ENCODE measurements around the gene FTSJ3. TPM values are rescaled to one million over a fixed set of nuclear protein-coding genes. Genes with fewer than 3 reads are reported as not detected.

Gene FTSJ3
- total and polyA plus RNA-seq, 9 donors = 21.3 to 47.0 (median 34.7) TPM

GRCh38 chr17:63775420-63775819 lies 52.0 kb downstream of the FTSJ3 start:
- Histone ChIP-seq H3K27me3 (no peaks in the 10 kb centered on the region), H3K36me3 (no peaks in the 10 kb centered on the region), H3K9me3 (no peaks in the 10 kb centered on the region), H3K4me3 (peak overlapping the region; percentile 68), H3K4me1 (ENCODE audit: insufficient read depth) (peaks cover 3% of the 10 kb centered on the region), H3K27ac (no peak overlapping the region)
- 3 to 10% (median 4%) methylated on average over 8 of the region's 8 CpGs for WGBS, 3 donors
- TF ChIP-seq CTCF (IDR thresholded peaks at IDR 0.05) (no peak), POLR2A (IDR thresholded peaks at IDR 0.05) (no peak), EP300 (IDR thresholded peaks at IDR 0.05) (no peak)
- no peak for DNase-seq
- intact Hi-C loops (cut with DNase I) = loop anchor here in 1 of 4 donors (10.0 kb wide), 1 partner anchor 59 kb away; no protein-coding TSS in a partner anchor

- Histone ChIP-seq H3K27me3 (no peaks in the 10 kb centered on the region), H3K27ac (peak overlapping the region in 1 of 2 donors; percentile 96), H3K4me3 (peak overlapping the region; percentile 68), H3K9me3 (no peaks in the 10 kb centered on the region), H3K36me3 (no peaks in the 10 kb centered on the region), H3K4me1 (ENCODE audit: insufficient read depth) (peaks cover 3% of the 10 kb centered on the region)
- intact Hi-C loops (cut with DNase I) = loop anchor here in 1 of 4 donors (10.0 kb wide), 1 partner anchor 60 kb away; no protein-coding TSS in a partner anchor
- TF ChIP-seq POLR2A (IDR thresholded peaks at IDR 0.05) (no peak), EP300 (IDR thresholded peaks at IDR 0.05) (no peak), CTCF (IDR thresholded peaks at IDR 0.05) (no peak)
- DNase-seq = no peak
- 1 to 2% (median 1%) methylated on average over 4 of the region's 4 CpGs for WGBS, 3 donors
Measured at GRCh38 chr17:63774969-63775265, 52.5 kb downstream of the FTSJ3 start.

- intact Hi-C loops (cut with DNase I) = loop anchor here in 1 of 4 donors (10.0 kb wide), 1 partner anchor 60 kb away; no protein-coding TSS in a partner anchor
- H3K36me3 ChIP-seq = no peaks in the 10 kb centered on the region
Measured at GRCh38 chr17:63774141-63774968, 53.1 kb downstream of the FTSJ3 start, which contains the start of gene DDX42. Gene DDX42, plus strand, starts transcription at chr17:63774170. Its CDS starts 12,880 bp downstream, at chr17:63787050.

More at GRCh38 chr17:63774141-63774968, 53.1 kb downstream of the FTSJ3 start, which contains the start of gene DDX42:
- Histone ChIP-seq H3K27ac (peak within 1 kb of the TSS; percentile 84 to 96), H3K27me3 (no peaks in the 10 kb centered on the region), H3K4me3 (peak within 1 kb of the TSS; percentile 68), H3K4me1 (ENCODE audit: insufficient read depth) (peaks cover 3% of the 10 kb centered on the region), H3K9me3 (no peaks in the 10 kb centered on the region)
- peak; percentile 45 to 94 (median 90) for DNase-seq
- whole genome bisulfite sequencing, 3 donors = 0 to 1% (median 0%) methylated on average over 48 to 67 of the region's 67 CpGs
- TF ChIP-seq POLR2A (IDR thresholded peaks at IDR 0.05) = peak; percentile 44
- TF ChIP-seq EP300 (IDR thresholded peaks at IDR 0.05) = no peak
- peak in 1 of 3 donors; percentile 17 for TF ChIP-seq CTCF (IDR thresholded peaks at IDR 0.05)

Measured in ovary (tissue), 9 donors.